ENCODE measurements around the gene RAPGEF2.

DNA sequence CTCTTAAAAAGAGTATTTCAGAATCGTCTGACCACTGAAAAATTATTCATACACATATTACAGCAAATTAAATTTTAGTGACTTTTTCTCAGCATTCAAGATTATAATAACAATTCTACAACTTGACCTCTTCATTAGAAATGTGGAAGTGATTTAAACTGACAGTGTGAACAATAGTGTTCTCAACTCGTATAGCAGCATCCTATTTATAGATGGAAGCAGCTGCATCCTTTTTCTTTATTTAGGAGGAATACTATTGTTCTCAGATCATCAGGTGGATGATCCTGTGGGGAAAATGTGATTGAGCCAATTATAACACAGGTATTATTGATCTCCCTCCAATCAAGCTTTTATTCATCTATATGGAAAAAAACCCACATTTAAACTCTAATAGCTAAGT, 56.7 kb downstream of the RAPGEF2 start:
- TF ChIP-seq RB1 (IDR thresholded peaks at IDR 0.05; ENCODE audit: borderline replicate concordance) (no peak), POLR2AphosphoS5 (IDR thresholded peaks at IDR 0.05; ENCODE audit: low read length) (no peak), POLR2A (IDR thresholded peaks at IDR 0.05; ENCODE audit: low read depth, low read length) (no peak), NR2F1 (conservative IDR thresholded peaks at IDR 0.05) (no peak), EGR1 (IDR thresholded peaks at IDR 0.05; ENCODE audit: borderline replicate concordance in 1 of 2, low read depth in 2 of 2, low read length in 2 of 2) (no peak), EZH2 (IDR thresholded peaks at IDR 0.05; ENCODE audit: borderline replicate concordance, control insufficient read depth, low read depth, low read length) (no peak), ZNF274 (IDR thresholded peaks at IDR 0.05; ENCODE audit: insufficient read depth, insufficient read length) (no peak), BCL11A (IDR thresholded peaks at IDR 0.05; ENCODE audit: low read depth, low read length) (no peak), MEF2A (IDR thresholded peaks at IDR 0.05; ENCODE audit: insufficient read depth, low read depth, low read length) (no peak), RBBP5 (conservative IDR thresholded peaks at IDR 0.05) (no peak), JUND (IDR thresholded peaks at IDR 0.05; ENCODE audit: low read depth, low read length) (no peak)
- TF ChIP-seq, protein P1, sequence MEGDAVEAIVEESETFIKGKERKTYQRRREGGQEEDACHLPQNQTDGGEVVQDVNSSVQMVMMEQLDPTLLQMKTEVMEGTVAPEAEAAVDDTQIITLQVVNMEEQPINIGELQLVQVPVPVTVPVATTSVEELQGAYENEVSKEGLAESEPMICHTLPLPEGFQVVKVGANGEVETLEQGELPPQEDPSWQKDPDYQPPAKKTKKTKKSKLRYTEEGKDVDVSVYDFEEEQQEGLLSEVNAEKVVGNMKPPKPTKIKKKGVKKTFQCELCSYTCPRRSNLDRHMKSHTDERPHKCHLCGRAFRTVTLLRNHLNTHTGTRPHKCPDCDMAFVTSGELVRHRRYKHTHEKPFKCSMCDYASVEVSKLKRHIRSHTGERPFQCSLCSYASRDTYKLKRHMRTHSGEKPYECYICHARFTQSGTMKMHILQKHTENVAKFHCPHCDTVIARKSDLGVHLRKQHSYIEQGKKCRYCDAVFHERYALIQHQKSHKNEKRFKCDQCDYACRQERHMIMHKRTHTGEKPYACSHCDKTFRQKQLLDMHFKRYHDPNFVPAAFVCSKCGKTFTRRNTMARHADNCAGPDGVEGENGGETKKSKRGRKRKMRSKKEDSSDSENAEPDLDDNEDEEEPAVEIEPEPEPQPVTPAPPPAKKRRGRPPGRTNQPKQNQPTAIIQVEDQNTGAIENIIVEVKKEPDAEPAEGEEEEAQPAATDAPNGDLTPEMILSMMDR (IDR thresholded peaks at IDR 0.05 in 2 of 3, conservative IDR thresholded peaks at IDR 0.05 in 1 of 3; ENCODE audit: control insufficient read depth in 2 of 3, extremely low read depth in 1 of 3, insufficient read depth in 1 of 3, low read depth in 3 of 3, low read length in 3 of 3), result no peak
- TF ChIP-seq, protein P2, sequence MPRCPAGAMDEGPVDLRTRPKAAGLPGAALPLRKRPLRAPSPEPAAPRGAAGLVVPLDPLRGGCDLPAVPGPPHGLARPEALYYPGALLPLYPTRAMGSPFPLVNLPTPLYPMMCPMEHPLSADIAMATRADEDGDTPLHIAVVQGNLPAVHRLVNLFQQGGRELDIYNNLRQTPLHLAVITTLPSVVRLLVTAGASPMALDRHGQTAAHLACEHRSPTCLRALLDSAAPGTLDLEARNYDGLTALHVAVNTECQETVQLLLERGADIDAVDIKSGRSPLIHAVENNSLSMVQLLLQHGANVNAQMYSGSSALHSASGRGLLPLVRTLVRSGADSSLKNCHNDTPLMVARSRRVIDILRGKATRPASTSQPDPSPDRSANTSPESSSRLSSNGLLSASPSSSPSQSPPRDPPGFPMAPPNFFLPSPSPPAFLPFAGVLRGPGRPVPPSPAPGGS (IDR thresholded peaks at IDR 0.05; ENCODE audit: borderline replicate concordance, insufficient read depth, low read depth, low read length, poor library complexity, severe bottlenecking), result no peak
